Ascending aorta (tissue), 2 donors: ENCODE data around the gene SEMA3F. TPM values are rescaled to one million over a fixed set of nuclear protein-coding genes. Genes with fewer than 3 reads are reported as not detected.

Source experiments
- DNase-seq, 2 donors: peaks; one replicate each; pipeline ENCODE4 v3.0.0-alpha.2; 2019; ENCODE audit warnings: low spot score in 2 of 2
- H3K27ac ChIP-seq, 2 donors: fragments of 200-600 bp; sonication (generic); one replicate each; pipeline ENCODE4 v1.5.1; 2016 to 2017; ENCODE audit warnings: mild to moderate bottlenecking in 1 of 2
- H3K27me3 ChIP-seq: fragments of 200-600 bp; sonication (generic); one replicate; pipeline ENCODE4 v1.5.1; 2017
- H3K36me3 ChIP-seq, 2 donors: fragments of 200-600 bp; sonication (generic); one replicate each; pipeline ENCODE4 v1.5.1; 2016
- H3K4me1 ChIP-seq, 2 donors: fragments of 200-600 bp; sonication (generic); one replicate each; pipeline ENCODE4 v1.5.1; 2016 to 2017; ENCODE audit warnings: mild to moderate bottlenecking in 1 of 2
- H3K4me3 ChIP-seq, 2 donors: fragments of 200-600 bp; sonication (generic); one replicate each; pipeline ENCODE4 v1.5.1; 2016 to 2017; ENCODE audit warnings: mild to moderate bottlenecking in 1 of 2
- H3K9me3 ChIP-seq, 2 donors: fragments of 200-600 bp; sonication (generic); one replicate each; pipeline ENCODE4 v1.5.1; 2016
- intact Hi-C: fragments of 100-400 bp; cut with DNase I; formaldehyde crosslinking; loops from one replicate; pipeline ENCODE4 v1.15.1; 2023
- total RNA-seq: library from RNA; depleted of rRNA; stranded (reverse); fragments of >200 nt; gene quantifications from one replicate; pipeline ENCODE4 v1.1.0, GENCODE V29; 2016
- TF ChIP-seq, protein P1 (sequence below), 3 experiments: fragments of 200-600 bp in 2 of 3; fragments of 450-650 bp in 1 of 3; sonication (generic) in 2 of 3; IDR thresholded peaks; one replicate each; pipeline ENCODE4 v1.5.1; 2016 to 2019; ENCODE audit warnings: antibody characterized with exemption in 3 of 3, mild to moderate bottlenecking in 1 of 3, moderate library complexity in 1 of 3

SEMA3F gene
- total RNA-seq, 1 donor from 2014 or later: 75.0 TPM

GRCh38 chr3:50153782-50154475, 1.2 kb upstream of the SEMA3F start:
- H3K9me3 ChIP-seq: no peaks in the 10 kb centered on the region
- H3K4me1 ChIP-seq: peaks cover 16 to 34% of the 10 kb centered on the region in 2 donors
- no peaks in the 10 kb centered on the region for H3K27me3 ChIP-seq
- no peaks in the 10 kb centered on the region for H3K36me3 ChIP-seq
- intact Hi-C loops: loop anchor here (2.0 kb wide), 2 partner anchors 33 to 35 kb away; no protein-coding TSS in a partner anchor
- H3K4me3 ChIP-seq: peak overlapping the region in 1 of 2 donors; percentile 75
- H3K27ac ChIP-seq: no peak overlapping the region
- TF ChIP-seq, protein P1, sequence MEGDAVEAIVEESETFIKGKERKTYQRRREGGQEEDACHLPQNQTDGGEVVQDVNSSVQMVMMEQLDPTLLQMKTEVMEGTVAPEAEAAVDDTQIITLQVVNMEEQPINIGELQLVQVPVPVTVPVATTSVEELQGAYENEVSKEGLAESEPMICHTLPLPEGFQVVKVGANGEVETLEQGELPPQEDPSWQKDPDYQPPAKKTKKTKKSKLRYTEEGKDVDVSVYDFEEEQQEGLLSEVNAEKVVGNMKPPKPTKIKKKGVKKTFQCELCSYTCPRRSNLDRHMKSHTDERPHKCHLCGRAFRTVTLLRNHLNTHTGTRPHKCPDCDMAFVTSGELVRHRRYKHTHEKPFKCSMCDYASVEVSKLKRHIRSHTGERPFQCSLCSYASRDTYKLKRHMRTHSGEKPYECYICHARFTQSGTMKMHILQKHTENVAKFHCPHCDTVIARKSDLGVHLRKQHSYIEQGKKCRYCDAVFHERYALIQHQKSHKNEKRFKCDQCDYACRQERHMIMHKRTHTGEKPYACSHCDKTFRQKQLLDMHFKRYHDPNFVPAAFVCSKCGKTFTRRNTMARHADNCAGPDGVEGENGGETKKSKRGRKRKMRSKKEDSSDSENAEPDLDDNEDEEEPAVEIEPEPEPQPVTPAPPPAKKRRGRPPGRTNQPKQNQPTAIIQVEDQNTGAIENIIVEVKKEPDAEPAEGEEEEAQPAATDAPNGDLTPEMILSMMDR (IDR thresholded peaks at IDR 0.05): no peak
- no peak for DNase-seq

DNA sequence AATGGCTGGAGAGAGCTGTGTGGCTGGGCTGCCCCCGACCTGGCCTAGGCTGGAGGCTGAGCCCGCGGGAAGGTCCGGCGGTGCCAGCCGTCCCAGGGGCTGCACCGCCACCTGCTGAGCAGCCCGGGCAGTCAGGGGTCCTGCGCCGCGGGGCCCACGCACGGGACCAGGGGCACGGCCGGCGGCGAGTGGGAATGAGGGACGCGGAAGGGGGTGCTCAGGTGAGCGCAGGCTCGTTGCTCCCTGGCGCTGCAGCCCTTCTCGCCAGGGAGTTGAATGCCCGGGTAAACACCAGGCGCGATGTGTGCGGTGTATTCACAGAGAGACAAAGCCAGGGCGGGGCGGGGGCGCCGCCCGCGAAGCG, 666 bp upstream of the SEMA3F start:
- H3K36me3 ChIP-seq: no peaks in the 10 kb centered on the region
- no peak overlapping the region for H3K27ac ChIP-seq

GRCh38 chr3:50155491-50155878, 361 bp downstream of the SEMA3F start:
- H3K36me3 ChIP-seq: no peaks in the 10 kb centered on the region
- H3K27ac ChIP-seq: peak overlapping the region in 1 of 2 donors; percentile 62
- H3K9me3 ChIP-seq: no peaks in the 10 kb centered on the region
- TF ChIP-seq, protein P1 (IDR thresholded peaks at IDR 0.05): no peak
- DNase-seq: no peak
- H3K4me3 ChIP-seq: peak overlapping the region; percentile 62 to 75
- no peaks in the 10 kb centered on the region for H3K27me3 ChIP-seq
- H3K4me1 ChIP-seq: peaks cover 17 to 45% of the 10 kb centered on the region in 2 donors
- intact Hi-C loops: loop anchor here (1.0 to 2.0 kb wide), 3 partner anchors 10 to 35 kb away; no protein-coding TSS in a partner anchor

More for the DNA sequence above, 666 bp upstream of the SEMA3F start:
- peak in 1 of 2 donors; percentile 69 for DNase-seq
- intact Hi-C loops: loop anchor here (2.0 kb wide), 2 partner anchors 34 kb away; no protein-coding TSS in a partner anchor
- Histone ChIP-seq H3K4me3 (peak overlapping the region; percentile 62 to 75), H3K4me1 (peaks cover 17 to 36% of the 10 kb centered on the region in 2 donors), H3K9me3 (no peaks in the 10 kb centered on the region), H3K27me3 (no peaks in the 10 kb centered on the region)
- TF ChIP-seq, protein P1 (IDR thresholded peaks at IDR 0.05): peak in 2 of 3 experiments; percentile 17 to 46

- intact Hi-C loops: loop anchor here (1.0 to 2.0 kb wide), 4 partner anchors 9 to 35 kb away; no protein-coding TSS in a partner anchor
- Histone ChIP-seq H3K4me1 (peaks cover 17 to 48% of the 10 kb centered on the region in 2 donors), H3K27ac (peak overlapping the region in 1 of 2 donors; percentile 94)
Observed at GRCh38 chr3:50155891-50156290, 767 bp downstream of the SEMA3F start.

DNA sequence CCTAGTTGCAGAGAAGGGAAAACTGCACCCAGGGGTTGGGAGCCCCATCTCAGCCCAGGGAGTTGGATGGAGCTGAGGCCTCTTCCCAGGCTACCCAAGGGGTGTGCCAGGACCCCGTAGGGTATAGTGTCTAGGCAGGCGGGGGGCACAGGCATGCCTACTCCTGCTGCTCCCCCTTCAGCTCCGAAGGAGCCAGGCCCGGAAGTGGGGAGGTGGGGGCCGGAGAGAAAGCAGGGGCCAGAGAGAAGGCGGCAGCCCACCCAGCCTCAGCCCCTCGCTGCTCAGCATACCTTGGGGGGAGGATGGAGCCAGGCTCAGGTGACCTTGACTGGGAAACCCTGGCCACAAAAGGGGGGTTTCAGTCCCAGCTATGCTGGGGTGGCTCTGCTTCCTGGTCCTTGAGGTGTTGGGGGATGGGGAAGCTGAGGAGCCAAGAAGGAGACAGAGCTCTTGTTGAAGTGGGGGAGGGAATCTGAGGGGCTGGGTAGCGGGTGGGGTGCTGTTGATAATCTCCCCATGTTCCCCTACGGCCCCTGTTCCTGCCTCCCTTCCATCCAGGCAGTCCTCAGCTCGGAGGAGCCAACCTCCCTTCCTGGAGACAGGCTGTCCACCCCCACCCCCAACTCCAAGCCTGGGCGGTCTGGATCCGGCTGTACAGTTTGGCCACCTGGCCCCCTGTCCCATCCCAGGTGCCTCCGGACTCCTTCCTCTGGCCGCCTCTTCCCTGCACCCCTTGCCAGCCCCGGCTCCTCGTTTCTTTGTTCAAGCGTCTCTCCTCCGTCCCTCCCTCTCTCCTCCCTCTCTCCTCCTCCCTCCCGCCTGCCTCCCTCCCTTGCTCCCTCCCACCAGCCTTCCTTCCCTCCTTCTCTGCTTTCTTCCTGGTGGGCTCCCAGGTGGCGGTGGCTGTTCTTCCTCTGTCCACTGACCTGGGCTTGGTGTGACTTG, 1.7 kb downstream of the SEMA3F start:
- Histone ChIP-seq H3K4me1 (peaks cover 17 to 51% of the 10 kb centered on the region in 2 donors), H3K27ac (peak overlapping the region; percentile 88 to 94)

More at GRCh38 chr3:50155891-50156290, 767 bp downstream of the SEMA3F start:
- Histone ChIP-seq H3K27me3 (no peaks in the 10 kb centered on the region), H3K4me3 (peak overlapping the region; percentile 62 to 75), H3K36me3 (no peaks in the 10 kb centered on the region), H3K9me3 (no peaks in the 10 kb centered on the region)
- no peak for DNase-seq
- TF ChIP-seq, protein P1 (IDR thresholded peaks at IDR 0.05): no peak

More for the DNA sequence above, 1.7 kb downstream of the SEMA3F start:
- H3K36me3 ChIP-seq: no peaks in the 10 kb centered on the region
- H3K4me3 ChIP-seq: peak overlapping the region; percentile 45 to 75
- no peaks in the 10 kb centered on the region for H3K27me3 ChIP-seq
- intact Hi-C loops: loop anchor here (2.0 kb wide), 1 partner anchor 14 kb away; no protein-coding TSS in a partner anchor
- TF ChIP-seq, protein P1 (IDR thresholded peaks at IDR 0.05): no peak
- no peaks in the 10 kb centered on the region for H3K9me3 ChIP-seq
- DNase-seq: no peak
